Kidney capillary endothelial cell (primary cell): ENCODE data around the gene CTXND2.
"Not testable (repeated sequence)": the region's sequence is repeated elsewhere in the genome, so short reads cannot be mapped to it uniquely, and the experiment has no call there.

Source experiments
- DNase-seq: peaks from one replicate; pipeline ENCODE4 v3.0.0-alpha.2; 2018; ENCODE audit warnings: low spot score

Gene CTXND2

GRCh38 chr1:150893336-150893913 lies 6.5 kb downstream of the CTXND2 start:
- DNase-seq = no peak

GRCh38 chr1:150895618-150896017 lies 8.7 kb downstream of the CTXND2 start:
- DNase-seq = no peak

GRCh38 chr1:150899795-150900194 lies 12.9 kb downstream of the CTXND2 start:
- not testable (repeated sequence) for DNase-seq

GRCh38 chr1:150902346-150902745 lies 15.4 kb downstream of the CTXND2 start:
- DNase-seq = no peak

GRCh38 chr1:150902751-150903150 lies 15.8 kb downstream of the CTXND2 start:
- DNase-seq = no peak

- no peak for DNase-seq
Measured at GRCh38 chr1:150905301-150905700, 18.4 kb downstream of the CTXND2 start.

GRCh38 chr1:150906329-150906728 lies 19.4 kb downstream of the CTXND2 start:
- no peak for DNase-seq

- DNase-seq = no peak
Measured at GRCh38 chr1:150906813-150907212, 19.9 kb downstream of the CTXND2 start.

GRCh38 chr1:150909585-150910180 lies 22.7 kb downstream of the CTXND2 start:
- no peak for DNase-seq

- no peak for DNase-seq
Measured at GRCh38 chr1:150912623-150913022, 25.7 kb downstream of the CTXND2 start.

GRCh38 chr1:150917387-150917786 lies 30.5 kb downstream of the CTXND2 start:
- no peak for DNase-seq

GRCh38 chr1:150922519-150922975 lies 35.6 kb downstream of the CTXND2 start:
- DNase-seq = peak; percentile 51

GRCh38 chr1:150925080-150925479 lies 38.1 kb downstream of the CTXND2 start:
- DNase-seq = no peak

- DNase-seq = peak; percentile 95
Measured at GRCh38 chr1:150926097-150926741, 39.3 kb downstream of the CTXND2 start, which contains the start of gene SETDB1. Gene SETDB1 (plus strand): TSS chr1:150926363. CDS start chr1:150927715, 1,352 bp downstream.

- DNase-seq = no peak
Measured at GRCh38 chr1:150927624-150928023, 40.7 kb downstream of the CTXND2 start.

- DNase-seq = no peak
Measured at GRCh38 chr1:150928286-150928685, 41.4 kb downstream of the CTXND2 start.

- not testable (repeated sequence) for DNase-seq
Measured at GRCh38 chr1:150928775-150929174, 41.8 kb downstream of the CTXND2 start.

GRCh38 chr1:150931773-150932172 lies 44.8 kb downstream of the CTXND2 start:
- DNase-seq = no peak

GRCh38 chr1:150944856-150945255 lies 57.9 kb downstream of the CTXND2 start:
- DNase-seq = no peak

GRCh38 chr1:150954708-150955107 lies 67.8 kb downstream of the CTXND2 start:
- DNase-seq = no peak

- no peak for DNase-seq
Measured at GRCh38 chr1:150955280-150955679, 68.3 kb downstream of the CTXND2 start.

GRCh38 chr1:150957666-150958065 lies 70.7 kb downstream of the CTXND2 start:
- no peak for DNase-seq

- no peak for DNase-seq
Measured at GRCh38 chr1:150960646-150961045, 73.7 kb downstream of the CTXND2 start.
